Eye (tissue), 1 donor: ENCODE results near the gene IL5.
"Not testable (repeated sequence)": the region's sequence is repeated elsewhere in the genome, so short reads cannot be mapped to it uniquely, and the experiment has no call there.

Source experiments
- DNase-seq: peaks from one replicate; pipeline ENCODE4 v3.0.0-alpha.2; 2015

The IL5 gene

GRCh38 chr5:132543472-132544201, at the start of gene IL5:
Gene IL5, minus strand, starts transcription at chr5:132543522. Its CDS starts 44 bp downstream, at chr5:132543478.
- no peak for DNase-seq

GRCh38 chr5:132592521-132592920, 49.2 kb upstream of the IL5 start:
- no peak for DNase-seq

- peak; percentile 5 for DNase-seq
Observed at GRCh38 chr5:132591145-132591544, 47.8 kb upstream of the IL5 start.

- DNase-seq = no peak
Observed at GRCh38 chr5:132589467-132589866, 46.1 kb upstream of the IL5 start.

- DNase-seq = no peak
Observed at GRCh38 chr5:132586063-132586462, 42.7 kb upstream of the IL5 start.

GRCh38 chr5:132584560-132584959, 41.2 kb upstream of the IL5 start:
- DNase-seq = not testable (repeated sequence)

- no peak for DNase-seq
Observed at GRCh38 chr5:132576123-132576522, 32.8 kb upstream of the IL5 start.

GRCh38 chr5:132566657-132567056, 23.3 kb upstream of the IL5 start:
- no peak for DNase-seq

GRCh38 chr5:132564555-132564954, 21.2 kb upstream of the IL5 start:
- not testable (repeated sequence) for DNase-seq

GRCh38 chr5:132561601-132562000, 18.3 kb upstream of the IL5 start:
- DNase-seq = no peak

GRCh38 chr5:132559383-132560060, 16.2 kb upstream of the IL5 start:
- no peak for DNase-seq

- no peak for DNase-seq
Observed at GRCh38 chr5:132557478-132558172, 14.3 kb upstream of the IL5 start.

GRCh38 chr5:132556763-132557477, 13.6 kb upstream of the IL5 start, which contains the start of gene RAD50:
Gene RAD50, plus strand, starts transcription at chr5:132556977. Its CDS starts 348 bp downstream, at chr5:132557325.
- peak; percentile 95 for DNase-seq

- DNase-seq = peak; percentile 51
Observed at GRCh38 chr5:132556153-132556762, 12.9 kb upstream of the IL5 start.

- no peak for DNase-seq
Observed at GRCh38 chr5:132549576-132549975, 6.3 kb upstream of the IL5 start.

- DNase-seq = not testable (repeated sequence)
Observed at GRCh38 chr5:132548834-132549233, 5.5 kb upstream of the IL5 start.

GRCh38 chr5:132547269-132547668, 3.9 kb upstream of the IL5 start:
- DNase-seq = no peak

- DNase-seq = no peak
Observed at GRCh38 chr5:132546108-132546507, 2.8 kb upstream of the IL5 start.

GRCh38 chr5:132540764-132541163, 2.6 kb downstream of the IL5 start:
- no peak for DNase-seq

- no peak for DNase-seq
Observed at GRCh38 chr5:132540149-132540548, 3.2 kb downstream of the IL5 start.

- DNase-seq = no peak
Observed at GRCh38 chr5:132539716-132540115, 3.6 kb downstream of the IL5 start.

GRCh38 chr5:132530946-132531345, 12.4 kb downstream of the IL5 start:
- DNase-seq = no peak
